ENCODE data around the gene KLHDC8B. TPM values are rescaled to one million over a fixed set of nuclear protein-coding genes. Genes with fewer than 3 reads are reported as not detected.

Gene KLHDC8B
- total RNA-seq, 2 donors from 2014 or later, result 41.1 to 77.4 TPM

GRCh38 chr3:49123687-49124086 is 47.7 kb upstream of the KLHDC8B start:
- WGBS, result 94% methylated on average over 17 of the region's 17 CpGs
- H3K4me1 ChIP-seq (replicated peaks), result peaks cover 6% of the 10 kb centered on the region
- no peak for TF ChIP-seq POLR2A (IDR thresholded peaks at IDR 0.05)
- no peak for TF ChIP-seq CTCF (IDR thresholded peaks at IDR 0.05)
- TF ChIP-seq POLR2AphosphoS5 (IDR thresholded peaks at IDR 0.05), result no peak
- peaks cover 10 to 27% of the 10 kb centered on the region in 2 donors for H3K36me3 ChIP-seq
- no peak overlapping the region for H3K27ac ChIP-seq
- intact Hi-C loops (cut with DNase I), result no loop called here
- H3K4me3 ChIP-seq, result no peak overlapping the region
- DNase-seq (ENCODE audit: low spot score), result no peak
- no peaks in the 10 kb centered on the region for H3K27me3 ChIP-seq (replicated peaks; ENCODE audit: insufficient read depth)
- no peaks in the 10 kb centered on the region for H3K9me3 ChIP-seq

DNA sequence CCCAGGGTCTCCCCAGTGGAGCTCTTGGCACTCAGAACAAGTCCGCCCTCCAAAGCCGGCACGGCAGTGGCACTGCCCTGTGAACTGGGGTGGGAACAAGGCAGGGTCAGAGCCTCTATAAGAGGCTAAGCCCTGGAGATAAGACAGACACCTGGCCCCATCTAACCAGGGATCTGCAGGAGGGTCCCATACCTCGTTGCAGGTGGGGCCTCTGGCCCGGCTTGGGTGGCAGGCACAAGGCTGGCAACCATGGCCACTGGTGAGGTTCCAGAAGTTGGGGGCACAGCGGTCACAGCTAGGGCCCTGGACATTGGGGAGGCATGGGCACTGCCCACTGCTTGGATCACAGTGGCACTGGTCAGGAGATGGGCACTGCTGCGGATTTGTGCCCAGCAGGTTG is 47.2 kb upstream of the KLHDC8B start:
- no peak for DNase-seq (ENCODE audit: low spot score)
- TF ChIP-seq POLR2A (IDR thresholded peaks at IDR 0.05), result no peak
- no peak for TF ChIP-seq POLR2AphosphoS5 (IDR thresholded peaks at IDR 0.05)
- no peak for TF ChIP-seq CTCF (IDR thresholded peaks at IDR 0.05)
- Histone ChIP-seq H3K9me3 (no peaks in the 10 kb centered on the region), H3K27ac (no peak overlapping the region), H3K36me3 (peaks cover 10 to 27% of the 10 kb centered on the region in 2 donors), H3K4me1 (replicated peaks) (peaks cover 6% of the 10 kb centered on the region), H3K27me3 (replicated peaks; ENCODE audit: insufficient read depth) (no peaks in the 10 kb centered on the region), H3K4me3 (no peak overlapping the region)
- intact Hi-C loops (cut with DNase I), result no loop called here
- 80% methylated on average over 1 of the region's 7 CpGs for WGBS

- Histone ChIP-seq H3K36me3 (peaks cover 10 to 27% of the 10 kb centered on the region in 2 donors), H3K9me3 (no peaks in the 10 kb centered on the region), H3K4me3 (no peak overlapping the region), H3K4me1 (replicated peaks) (no peaks in the 10 kb centered on the region), H3K27ac (no peak overlapping the region), H3K27me3 (replicated peaks; ENCODE audit: insufficient read depth) (no peaks in the 10 kb centered on the region)
- 74% methylated on average over 14 of the region's 14 CpGs for WGBS
- intact Hi-C loops (cut with DNase I), result no loop called here
- DNase-seq (ENCODE audit: low spot score), result no peak
- no peak for TF ChIP-seq CTCF (IDR thresholded peaks at IDR 0.05)
- TF ChIP-seq POLR2A (IDR thresholded peaks at IDR 0.05), result no peak
- no peak for TF ChIP-seq POLR2AphosphoS5 (IDR thresholded peaks at IDR 0.05)
Observed at GRCh38 chr3:49124991-49125670, 46.3 kb upstream of the KLHDC8B start.

DNA sequence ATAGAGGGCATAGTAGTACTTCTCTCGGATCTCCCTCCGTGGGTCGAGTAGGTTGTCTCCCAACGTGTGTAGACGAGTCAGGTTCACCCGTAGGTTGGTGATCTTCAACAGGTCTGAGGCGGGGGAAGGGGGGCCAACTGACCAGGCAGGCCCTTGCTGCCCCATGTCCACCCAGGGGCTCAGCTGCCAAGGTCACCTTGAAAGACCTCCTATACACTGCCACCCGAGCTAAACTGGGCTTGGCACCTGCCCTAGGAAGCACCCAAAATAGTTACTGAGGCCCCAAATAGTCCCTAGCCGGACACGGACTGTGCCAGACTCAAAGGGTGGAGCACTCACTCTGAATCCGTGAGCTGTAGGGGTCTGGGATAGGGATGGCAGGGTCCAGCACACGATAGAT is 40.4 kb upstream of the KLHDC8B start:
- Histone ChIP-seq H3K9me3 (no peaks in the 10 kb centered on the region), H3K36me3 (peaks cover 0 to 5% of the 10 kb centered on the region in 2 donors), H3K27me3 (replicated peaks; ENCODE audit: insufficient read depth) (no peaks in the 10 kb centered on the region), H3K4me1 (replicated peaks) (peaks cover 5% of the 10 kb centered on the region), H3K27ac (no peak overlapping the region), H3K4me3 (no peak overlapping the region)
- TF ChIP-seq POLR2A (IDR thresholded peaks at IDR 0.05), result no peak
- TF ChIP-seq CTCF (IDR thresholded peaks at IDR 0.05), result no peak
- TF ChIP-seq POLR2AphosphoS5 (IDR thresholded peaks at IDR 0.05), result no peak
- intact Hi-C loops (cut with DNase I), result loop anchor here (5.0 to 10.0 kb wide), 2 partner anchors 39 to 1154 kb away; partner anchors contain the start of gene QRICH1
- no peak for DNase-seq (ENCODE audit: low spot score)
- WGBS, result 71% methylated on average over 12 of the region's 12 CpGs

DNA sequence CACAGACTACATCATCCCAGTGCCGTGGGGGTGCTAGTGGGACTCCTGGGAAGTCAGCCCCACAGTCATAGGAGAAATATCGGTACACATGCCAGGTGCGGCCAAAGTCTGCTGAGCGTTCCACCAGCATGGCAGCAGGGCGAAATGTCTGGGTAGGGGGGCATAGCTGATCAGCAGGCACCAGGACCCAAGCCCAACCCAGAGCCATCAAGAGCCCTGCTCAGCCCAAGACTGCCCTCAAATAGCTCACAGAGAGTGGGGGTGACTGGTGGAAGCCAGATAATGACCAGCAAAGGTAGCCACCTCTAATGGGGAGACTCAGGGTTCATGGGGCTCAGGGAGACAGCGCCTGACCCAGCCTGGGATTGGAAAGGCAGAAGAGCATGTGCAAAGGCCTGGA is 39.8 kb upstream of the KLHDC8B start:
- intact Hi-C loops (cut with DNase I), result loop anchor here (5.0 to 10.0 kb wide), 2 partner anchors 39 to 1153 kb away; partner anchors contain the start of gene QRICH1

More for the DNA sequence above, 39.8 kb upstream of the KLHDC8B start:
- H3K27ac ChIP-seq, result peak overlapping the region; percentile 81
- WGBS, result 95% methylated on average over 6 of the region's 6 CpGs
- H3K27me3 ChIP-seq (replicated peaks; ENCODE audit: insufficient read depth), result no peaks in the 10 kb centered on the region
- H3K9me3 ChIP-seq, result no peaks in the 10 kb centered on the region
- peak overlapping the region in 1 of 2 donors; percentile 43 for H3K4me3 ChIP-seq
- TF ChIP-seq POLR2A (IDR thresholded peaks at IDR 0.05), result no peak
- TF ChIP-seq POLR2AphosphoS5 (IDR thresholded peaks at IDR 0.05), result no peak
- peaks cover 0 to 4% of the 10 kb centered on the region in 2 donors for H3K36me3 ChIP-seq
- no peak for DNase-seq (ENCODE audit: low spot score)
- peaks cover 5% of the 10 kb centered on the region for H3K4me1 ChIP-seq (replicated peaks)

Data from prostate gland (tissue), 2 donors.